ENCODE measurements around the gene RIMS4. TPM values are rescaled to one million over a fixed set of nuclear protein-coding genes. Genes with fewer than 3 reads are reported as not detected.

RIMS4 gene
- total RNA-seq, 1 donor from 2014 or later, result not detected

DNA sequence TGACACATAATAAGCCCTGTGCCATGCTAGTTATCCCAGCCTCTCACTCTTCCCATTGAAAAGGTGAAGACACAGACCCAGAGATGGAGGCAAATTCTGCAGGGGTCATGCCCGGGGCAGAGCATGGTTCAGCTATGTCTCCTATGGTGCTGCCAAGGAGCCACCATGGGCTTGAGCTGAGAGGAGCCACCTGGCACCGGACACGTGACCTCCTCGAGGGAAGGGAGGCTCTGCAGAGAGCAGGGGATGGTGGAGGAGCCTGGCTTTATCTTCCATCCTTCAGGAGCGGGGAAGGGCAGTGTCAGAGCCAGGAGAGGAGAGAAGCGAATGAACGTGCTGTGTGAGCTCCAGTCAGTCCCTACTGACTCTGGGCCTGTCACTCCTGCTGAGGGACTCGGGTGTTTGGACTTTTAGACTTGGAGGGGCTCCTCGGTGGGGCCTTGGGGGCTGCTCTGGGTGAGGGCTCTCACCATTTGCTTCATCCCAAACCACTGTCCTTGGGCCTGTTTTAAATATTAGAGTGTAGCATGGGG lies 106.3 kb downstream of the RIMS4 start:
- intact Hi-C loops (cut with micrococcal nuclease), result no loop called here

DNA sequence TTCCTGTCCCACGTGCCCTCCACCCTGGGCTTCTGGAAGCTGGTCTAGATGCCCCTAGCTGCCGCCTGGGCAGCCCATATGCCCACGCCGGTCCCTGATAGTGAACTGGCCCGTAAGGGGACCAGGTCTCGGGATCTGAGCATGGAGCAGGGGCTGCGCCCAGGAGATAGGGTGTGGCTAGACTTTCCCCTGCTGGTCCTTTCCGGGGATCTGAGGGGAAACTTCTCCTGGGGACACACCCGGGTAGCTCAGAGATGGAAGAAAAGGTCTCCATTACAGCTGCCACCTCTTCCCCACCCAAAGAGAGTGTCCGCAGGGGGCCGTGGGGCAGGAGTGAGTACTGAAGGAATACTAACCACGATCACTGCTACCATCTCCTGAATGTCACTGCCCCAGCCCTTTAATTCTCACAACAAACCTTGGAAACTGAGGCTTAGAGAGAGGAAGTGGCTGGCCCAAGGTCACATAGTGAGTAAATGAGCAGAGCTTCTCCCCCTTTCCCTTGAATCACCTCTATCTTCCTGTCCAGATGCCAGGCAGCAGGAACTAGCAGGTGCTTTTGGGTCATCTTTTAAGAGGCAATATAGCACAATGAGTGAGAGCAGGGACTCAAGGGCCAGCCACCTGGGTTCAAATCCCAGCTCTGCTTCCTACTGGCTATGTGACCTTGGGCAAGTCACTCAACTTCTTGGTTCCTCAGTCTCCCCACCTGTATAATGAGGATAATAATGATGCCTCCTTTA lies 107.0 kb downstream of the RIMS4 start:
- intact Hi-C loops (cut with micrococcal nuclease), result no loop called here

DNA sequence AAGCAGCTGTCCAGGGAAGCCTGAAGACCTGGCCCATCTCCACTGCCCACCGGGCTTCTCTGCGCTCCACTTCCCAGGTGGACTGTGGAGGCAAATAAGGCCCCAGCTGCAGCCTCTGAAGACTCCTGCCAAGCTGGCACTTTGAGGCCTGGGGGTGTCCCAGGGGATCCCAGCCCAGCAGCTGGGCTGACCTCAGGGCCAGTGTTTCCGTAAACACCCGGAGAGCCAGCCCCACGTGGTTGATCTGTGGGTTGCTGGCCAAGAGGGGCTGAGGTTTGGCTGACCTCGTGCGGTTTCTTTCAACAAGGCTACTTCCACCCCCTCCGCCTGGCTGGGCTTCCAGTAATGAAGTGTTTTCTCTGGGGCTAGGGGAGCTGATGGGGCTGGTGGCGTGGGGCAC lies 107.6 kb downstream of the RIMS4 start:
- intact Hi-C loops (cut with micrococcal nuclease), result no loop called here

DNA sequence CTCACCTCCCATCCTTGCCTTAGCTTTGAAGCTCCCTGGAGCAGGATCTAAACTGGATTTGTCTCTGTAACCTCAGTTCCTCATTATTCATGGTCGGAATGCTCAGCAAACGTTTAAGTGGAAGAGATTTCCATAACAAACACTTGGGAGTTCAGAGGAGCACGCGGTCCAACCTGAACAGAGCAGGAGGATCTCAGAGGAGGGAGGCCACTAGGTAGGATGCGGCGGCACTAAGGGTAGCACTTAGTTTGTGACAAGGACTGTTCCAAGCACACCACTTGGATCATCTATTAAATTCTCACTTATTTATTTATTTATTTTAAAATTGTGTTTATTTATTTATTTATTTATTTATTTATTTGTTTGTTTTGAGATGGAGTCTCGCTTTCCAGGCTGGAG lies 108.5 kb downstream of the RIMS4 start:
- intact Hi-C loops (cut with micrococcal nuclease), result no loop called here

Other genes starting within 250 kb of the RIMS4 start
- gene PKIG, start 228.0 kb downstream of the RIMS4 start, total RNA-seq, result 2.5 and 2.7 TPM in 2 replicates
- gene ADA, start 158.8 kb downstream of the RIMS4 start, total RNA-seq, result 83.2 and 85.7 TPM in 2 replicates
- not detected in 2 replicates for gene CCN5, start 95.2 kb downstream of the RIMS4 start, total RNA-seq
- not detected in 2 replicates for gene KCNK15, start 64.7 kb downstream of the RIMS4 start, total RNA-seq
- gene YWHAB, start 75.2 kb upstream of the RIMS4 start, total RNA-seq, result 289 and 293 TPM in 2 replicates
- 54.7 and 55.7 TPM in 2 replicates for gene PABPC1L, start 99.5 kb upstream of the RIMS4 start, total RNA-seq
- 23.7 and 24.0 TPM in 2 replicates for gene TOMM34, start 149.9 kb upstream of the RIMS4 start, total RNA-seq
- 175 and 179 TPM in 2 replicates for gene STK4, start 156.0 kb upstream of the RIMS4 start, total RNA-seq

All from T-helper 2 cell treated with Interferon-gamma antibody and Interleukin-4, amounts not matched to agents 100 ng/mL and 5 ng/mL, for 36 hours (primary cell).